ENCODE measurements around the gene ATP13A4.

DNA sequence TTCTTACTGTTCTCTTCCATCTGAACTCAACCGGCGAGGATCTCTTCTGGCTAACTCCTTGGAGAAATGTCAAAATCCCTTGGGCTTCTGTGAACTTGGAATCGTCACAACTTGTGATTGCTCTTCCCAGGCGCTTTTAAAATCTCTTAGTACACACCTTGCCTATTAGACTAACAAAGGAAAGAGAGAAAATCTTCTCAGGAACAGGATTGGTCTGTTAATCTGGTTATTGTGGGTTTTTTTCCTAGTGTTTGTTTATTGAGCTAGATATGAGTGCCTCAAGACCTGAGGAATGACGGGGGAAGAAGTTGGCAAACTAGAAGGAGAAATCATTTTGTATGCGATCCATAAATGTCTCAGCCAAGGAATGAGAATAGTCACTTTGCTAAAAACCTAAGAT, 176.0 kb downstream of the ATP13A4 start, which contains the start of gene ATP13A5:
- no peak for TF ChIP-seq YY1 (IDR thresholded peaks at IDR 0.05; ENCODE audit: low read depth)
- TF ChIP-seq CEBPB (IDR thresholded peaks at IDR 0.05) = no peak
- TF ChIP-seq TEAD4 (IDR thresholded peaks at IDR 0.05) = no peak
- TF ChIP-seq, protein P1, sequence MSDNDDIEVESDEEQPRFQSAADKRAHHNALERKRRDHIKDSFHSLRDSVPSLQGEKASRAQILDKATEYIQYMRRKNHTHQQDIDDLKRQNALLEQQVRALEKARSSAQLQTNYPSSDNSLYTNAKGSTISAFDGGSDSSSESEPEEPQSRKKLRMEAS (IDR thresholded peaks at IDR 0.05) = no peak

Measured in Ishikawa (cell line).